NOMO-1 treated with dmso at 0.1 percent for 144 hours (cell line): ENCODE measurements around the gene HMX3.
"Not testable (repeated sequence)": the region's sequence is repeated elsewhere in the genome, so short reads cannot be mapped to it uniquely, and the experiment has no call there.

Experiments used
- DNase-seq: peaks from one replicate; lab custom pipeline; 2025; ENCODE audit not compliant: unreplicated experiment; lab: John Stamatoyannopoulos, UW

HMX3 gene

DNA sequence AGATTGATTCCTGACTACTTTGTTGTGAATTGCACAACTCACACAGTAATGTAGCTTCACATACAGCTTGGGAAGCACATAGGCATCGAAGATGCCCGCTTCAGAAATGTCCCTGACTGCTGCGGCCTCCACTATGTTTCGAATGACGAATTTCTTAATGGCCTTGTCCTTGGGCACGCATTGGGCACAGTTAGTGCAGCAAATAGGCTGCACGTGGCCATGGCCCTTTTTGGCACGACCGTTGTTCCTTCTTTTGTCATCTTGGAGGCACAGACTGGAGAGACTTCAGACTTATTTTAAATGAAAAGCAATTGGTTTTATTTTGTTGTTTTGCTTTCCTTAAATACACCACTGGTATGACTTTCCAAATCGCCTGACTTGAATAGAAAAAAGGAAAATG is 35.8 kb downstream of the HMX3 start:
- not testable (repeated sequence) for DNase-seq

DNA sequence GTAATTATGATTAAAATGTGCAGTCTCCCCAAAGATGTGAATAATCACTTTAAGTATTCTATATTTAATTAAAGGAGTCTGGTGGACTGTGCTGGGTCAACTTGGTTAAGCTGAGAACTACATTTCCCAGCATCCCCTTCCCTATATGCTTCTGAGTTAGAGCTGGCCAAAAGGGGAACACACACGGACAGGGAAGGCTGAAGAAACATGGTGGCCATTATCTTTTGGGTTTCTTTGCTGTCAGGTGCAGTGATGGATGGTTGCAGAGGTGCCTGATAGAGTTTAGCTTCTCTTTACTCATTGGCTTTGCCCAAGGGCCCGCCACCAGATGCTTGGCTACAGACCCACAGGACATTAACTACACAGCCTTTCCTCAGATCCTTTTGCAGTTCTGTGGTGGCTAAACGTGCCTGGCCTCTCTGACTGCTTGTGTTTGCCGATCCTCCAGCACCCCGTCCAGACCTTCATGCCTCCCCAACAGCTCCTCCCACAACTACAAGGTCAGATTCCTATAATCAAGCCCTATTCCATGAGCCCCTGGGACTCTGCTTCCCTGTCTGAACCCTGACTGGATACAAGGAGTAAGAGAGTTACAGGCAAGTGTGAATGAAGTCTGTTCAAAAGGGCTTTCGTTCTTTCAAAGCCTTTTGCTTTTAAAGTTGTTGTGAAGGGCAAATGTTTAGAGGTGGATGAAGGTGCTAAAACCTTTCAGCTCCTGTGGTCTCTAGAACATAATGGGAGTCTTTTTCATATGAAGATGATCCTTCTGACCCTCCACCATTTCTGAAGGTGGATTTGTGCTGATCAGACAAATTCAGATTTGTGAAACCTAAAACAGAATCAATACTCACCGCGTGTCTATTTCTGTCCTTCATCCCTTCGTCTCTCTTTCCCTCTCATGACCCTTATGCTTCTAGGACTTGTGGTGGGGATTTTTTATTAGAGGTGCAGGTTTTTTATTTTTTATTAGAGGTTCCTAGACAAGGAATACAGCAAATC is 39.9 kb downstream of the HMX3 start:
- no peak for DNase-seq

DNA sequence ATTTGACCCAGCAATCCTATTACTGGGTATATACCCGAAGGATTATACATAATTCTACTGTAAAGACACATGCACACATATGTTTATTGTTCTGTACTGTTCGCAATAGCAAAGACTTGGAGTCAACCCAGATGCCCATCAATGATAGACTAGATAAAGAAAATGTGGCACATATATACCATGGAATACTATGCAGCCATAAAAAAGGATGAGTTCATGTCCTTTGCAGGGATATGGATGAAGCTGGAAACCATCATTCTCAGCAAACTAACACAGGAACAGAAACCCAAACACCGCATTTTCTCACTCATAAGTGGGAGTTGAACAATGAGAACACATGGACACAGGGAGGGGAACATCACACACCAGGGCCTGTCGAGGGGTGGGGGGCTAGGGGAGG is 42.6 kb downstream of the HMX3 start:
- DNase-seq: not testable (repeated sequence)

DNA sequence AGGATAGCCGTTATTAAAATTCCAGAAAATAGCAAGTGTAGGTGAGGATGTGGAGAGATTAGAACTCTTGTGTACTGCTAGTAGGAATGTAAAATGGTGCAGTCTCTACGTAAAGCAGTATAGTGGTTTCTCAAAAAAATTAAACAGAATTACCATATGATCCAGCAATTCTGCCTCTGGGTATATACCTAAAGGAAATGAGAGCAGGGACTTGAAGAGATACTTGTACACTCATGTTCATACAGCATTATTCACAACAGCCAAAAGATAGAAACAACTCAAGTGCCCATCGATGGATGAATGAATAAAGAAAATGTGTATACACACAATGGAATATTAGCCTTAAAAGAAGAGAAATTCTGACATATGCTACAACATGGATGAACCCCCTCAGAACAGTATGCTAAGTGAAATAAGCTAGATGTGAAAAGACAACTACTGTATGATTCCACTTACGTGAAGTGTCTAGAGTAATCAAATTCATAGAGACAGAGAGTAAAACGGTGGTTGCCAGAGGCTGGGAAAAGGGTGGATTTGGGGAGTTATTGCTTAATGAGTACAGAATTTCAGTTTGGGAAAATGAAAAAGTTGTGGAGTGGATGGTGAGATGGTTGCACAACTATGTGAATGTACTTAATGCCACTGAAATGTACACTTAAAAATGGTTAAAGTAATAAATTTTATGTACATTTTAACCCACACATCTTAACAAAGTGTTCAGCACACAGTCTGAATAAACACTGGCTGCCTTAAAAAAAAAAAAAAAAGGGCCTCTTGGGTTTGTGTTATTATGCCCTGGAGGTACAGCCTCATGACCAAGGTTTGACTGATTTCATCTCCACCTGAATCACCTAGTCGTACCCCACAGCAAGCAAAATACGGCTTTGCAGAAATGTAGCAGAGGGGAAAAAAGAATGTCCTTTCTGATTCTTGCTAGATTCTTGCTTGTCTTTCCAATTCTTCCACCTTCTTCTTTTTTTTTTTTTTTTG is 44.6 kb downstream of the HMX3 start:
- no peak for DNase-seq

DNA sequence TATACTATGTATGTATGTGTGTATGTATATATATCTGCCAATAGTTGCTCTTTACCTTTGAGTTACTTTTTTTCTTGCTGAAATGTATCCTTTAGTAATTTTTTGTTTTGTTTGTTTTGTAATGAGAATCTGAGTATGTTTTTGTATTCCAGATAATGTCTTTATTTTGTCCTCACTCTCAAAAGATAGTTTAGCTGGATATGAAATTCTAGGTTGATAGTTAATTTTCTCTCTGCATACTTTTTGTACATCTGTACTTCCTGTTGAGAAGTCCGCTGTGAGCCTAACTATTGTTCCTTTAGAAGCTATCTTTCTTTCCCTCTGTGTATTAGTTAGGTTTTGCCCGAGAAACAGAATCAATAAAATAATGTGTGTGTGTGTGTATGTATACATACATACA is 48.0 kb downstream of the HMX3 start:
- no peak for DNase-seq

DNA sequence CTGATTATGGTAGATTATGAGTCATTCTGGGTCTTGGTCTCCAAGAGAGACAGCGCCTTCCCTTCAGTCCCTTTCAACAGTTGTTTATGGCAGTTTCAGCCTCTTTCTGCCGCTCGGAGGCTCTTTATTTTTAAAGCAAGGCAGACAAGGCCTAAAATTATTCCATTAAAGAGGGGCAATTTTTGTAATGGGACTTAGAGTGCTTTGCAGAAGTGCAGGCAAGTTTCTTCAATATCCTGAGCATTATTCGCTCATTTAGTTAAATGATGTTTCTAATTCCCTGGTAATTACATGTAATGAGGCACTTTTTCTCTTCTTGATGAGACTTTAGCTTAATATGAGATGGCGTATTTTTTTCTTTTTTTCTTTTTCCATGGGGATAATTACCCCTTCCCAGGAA is 52.0 kb downstream of the HMX3 start:
- DNase-seq: no peak
